HUDEP-2 (cell line): ENCODE data around the gene PCTP.

Experiments used
- DNase-seq, 76 experiments: peaks; one replicate each; lab custom pipeline; 2025; ENCODE audit not compliant: unreplicated experiment in 76 of 76; lab: John Stamatoyannopoulos, UW

Gene PCTP

GRCh38 chr17:55750750-55751657 is at the start of gene PCTP:
TSS of gene PCTP (plus strand) at chr17:55751051. CDS start at chr17:55751104, 53 bp downstream.
- DNase-seq, result peak in 74 of 76 experiments; percentile 19 to 97 (median 84)

GRCh38 chr17:55702150-55702549 is 48.7 kb upstream of the PCTP start:
- DNase-seq, result no peak

GRCh38 chr17:55704401-55704800 is 46.5 kb upstream of the PCTP start:
- no peak for DNase-seq

GRCh38 chr17:55705847-55706246 is 45.0 kb upstream of the PCTP start:
- no peak for DNase-seq

GRCh38 chr17:55706808-55707773 is 43.8 kb upstream of the PCTP start:
- no peak for DNase-seq

- DNase-seq, result no peak
Measured at GRCh38 chr17:55708175-55708974, 42.5 kb upstream of the PCTP start.

GRCh38 chr17:55709440-55709839 is 41.4 kb upstream of the PCTP start:
- DNase-seq, result no peak

GRCh38 chr17:55709984-55710383 is 40.9 kb upstream of the PCTP start:
- no peak for DNase-seq

GRCh38 chr17:55710410-55710809 is 40.4 kb upstream of the PCTP start:
- DNase-seq, result no peak

- DNase-seq, result no peak
Measured at GRCh38 chr17:55710829-55711496, 39.9 kb upstream of the PCTP start.

GRCh38 chr17:55717432-55717831 is 33.4 kb upstream of the PCTP start:
- DNase-seq, result no peak

- DNase-seq, result peak in 56 of 76 experiments; percentile 4 to 66 (median 31)
Measured at GRCh38 chr17:55717898-55718735, 32.7 kb upstream of the PCTP start.

GRCh38 chr17:55720919-55721836 is 29.7 kb upstream of the PCTP start:
- no peak for DNase-seq

GRCh38 chr17:55722016-55722736 is 28.7 kb upstream of the PCTP start:
- no peak for DNase-seq

- DNase-seq, result no peak
Measured at GRCh38 chr17:55722742-55723487, 27.9 kb upstream of the PCTP start, which contains the start of gene TMEM100. TSS of gene TMEM100 (minus strand) at chr17:55722864. CDS start at chr17:55721070, 1,794 bp downstream.

GRCh38 chr17:55723488-55723848 is 27.4 kb upstream of the PCTP start:
- no peak for DNase-seq

- no peak for DNase-seq
Measured at GRCh38 chr17:55726440-55726839, 24.4 kb upstream of the PCTP start.
